Glutamatergic neuron (in vitro differentiated cells): ENCODE measurements around the gene KLHL33. TPM values are rescaled to one million over a fixed set of nuclear protein-coding genes. Genes with fewer than 3 reads are reported as not detected.
A peak's percentile ranks its signal among the peaks of the same experiment; 100 is the strongest.

ENCODE experiments used
- DNase-seq: peaks from one replicate; pipeline ENCODE4 v3.0.0; 2022
- H3K27ac Mint-ChIP-seq: one replicate; pipeline ENCODE4 v1.8.0; 2020; ENCODE audit warnings: mild to moderate bottlenecking, mixed read lengths, inconsistent platforms; ENCODE audit not compliant: unreplicated experiment
- H3K27me3 Mint-ChIP-seq: one replicate; pipeline ENCODE4 v1.8.0; 2020; ENCODE audit warnings: mild to moderate bottlenecking, moderate library complexity, mixed read lengths, inconsistent platforms; ENCODE audit not compliant: unreplicated experiment
- H3K36me3 Mint-ChIP-seq: one replicate; pipeline ENCODE4 v1.8.0; 2020; ENCODE audit warnings: mild to moderate bottlenecking, mixed read lengths, inconsistent platforms; ENCODE audit not compliant: unreplicated experiment
- H3K4me1 Mint-ChIP-seq: one replicate; pipeline ENCODE4 v1.8.0; 2020; ENCODE audit warnings: mild to moderate bottlenecking, low read depth, mixed read lengths, inconsistent platforms; ENCODE audit not compliant: unreplicated experiment
- H3K4me3 Mint-ChIP-seq: one replicate; pipeline ENCODE4 v1.8.0; 2020; ENCODE audit warnings: mild to moderate bottlenecking, mixed read lengths, inconsistent platforms; ENCODE audit not compliant: unreplicated experiment
- H3K9me3 Mint-ChIP-seq: one replicate; pipeline ENCODE4 v1.8.0; 2020; ENCODE audit warnings: mild to moderate bottlenecking, moderate library complexity, mixed read lengths, inconsistent platforms; ENCODE audit not compliant: unreplicated experiment
- total RNA-seq: library from RNA; stranded (reverse); fragmentation: NEBNext Ultra II Directional; extraction: Animal tissue kit (Norgen Biotek cat#: 25700); gene quantifications from one replicate; pipeline ENCODE4 v1.2.1, GENCODE V29; 2021; ENCODE audit not compliant: unreplicated experiment
- TF ChIP-seq, protein P1 (sequence below): fragments of 200-600 bp; sonication (generic); IDR thresholded peaks from one replicate; pipeline ENCODE4 v1.5.0; 2021; ENCODE audit not compliant: partially characterized antibody, unreplicated experiment

Gene KLHL33
- total RNA-seq, 1 donor from 2014 or later: 0.15 TPM

- H3K27me3 Mint-ChIP-seq: peaks cover 6% of the 10 kb centered on the region
- peak; percentile 34 for DNase-seq
These were observed 32.8 kb upstream of the KLHL33 start for GRCh38 chr14:20468764-20469241.

DNA sequence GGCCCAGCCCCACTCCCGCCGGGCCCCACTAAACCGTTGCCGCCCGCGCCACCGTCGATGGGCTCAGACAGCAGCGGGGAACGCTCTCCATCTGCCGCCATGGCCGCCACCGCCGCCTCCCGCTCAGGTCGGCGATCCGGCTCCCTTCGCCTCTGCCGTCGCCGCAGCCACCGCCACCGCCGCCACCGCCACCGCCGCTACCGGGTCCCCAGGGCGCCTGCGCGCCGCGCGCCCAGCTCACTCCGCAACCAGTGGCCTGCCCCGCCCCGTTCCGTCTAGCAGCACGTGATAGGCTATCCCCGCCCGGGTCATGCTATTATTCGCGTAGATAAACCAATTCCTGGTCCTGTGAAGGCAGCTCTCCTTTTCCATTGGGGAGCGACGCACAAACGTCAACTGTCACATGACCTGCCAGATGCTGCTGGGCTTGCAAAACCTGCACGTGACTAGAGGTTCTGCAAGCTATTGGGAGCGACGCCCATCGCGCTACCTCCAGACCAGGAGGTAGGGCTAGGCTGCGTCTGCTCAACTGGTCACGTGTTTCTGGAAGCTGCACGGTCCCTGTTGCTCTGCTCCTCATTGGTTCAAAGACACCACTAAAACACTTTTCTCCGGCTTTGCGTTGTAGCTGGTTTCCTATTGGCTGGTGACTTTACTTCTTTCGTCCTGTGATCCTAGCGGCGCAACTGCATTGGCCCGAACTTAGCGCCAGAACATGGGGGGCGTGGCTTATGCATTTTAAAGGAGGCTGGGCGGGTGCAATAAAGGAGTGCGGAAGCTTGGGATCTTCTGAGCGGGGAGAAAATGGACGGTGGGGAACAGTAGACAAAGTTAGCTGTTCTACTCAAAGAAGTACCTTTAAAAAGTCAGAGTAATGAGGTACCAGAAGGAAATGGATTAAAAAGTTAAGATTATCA, 25.5 kb upstream of the KLHL33 start, which contains the start of gene PIP4P1:
TSS of gene PIP4P1 (minus strand) at position 210 of the 917 bp plus-strand sequence. CDS start at position 101, 109 bp downstream.
- Mint-ChIP-seq H3K36me3 (no peaks in the 10 kb centered on the region), H3K27me3 (peaks cover 10% of the 10 kb centered on the region), H3K27ac (peak within 1 kb of the TSS; percentile 76), H3K4me1 (peaks cover 24% of the 10 kb centered on the region), H3K9me3 (peaks cover 13% of the 10 kb centered on the region), H3K4me3 (peak within 1 kb of the TSS; percentile 94)
- TF ChIP-seq, protein P1, sequence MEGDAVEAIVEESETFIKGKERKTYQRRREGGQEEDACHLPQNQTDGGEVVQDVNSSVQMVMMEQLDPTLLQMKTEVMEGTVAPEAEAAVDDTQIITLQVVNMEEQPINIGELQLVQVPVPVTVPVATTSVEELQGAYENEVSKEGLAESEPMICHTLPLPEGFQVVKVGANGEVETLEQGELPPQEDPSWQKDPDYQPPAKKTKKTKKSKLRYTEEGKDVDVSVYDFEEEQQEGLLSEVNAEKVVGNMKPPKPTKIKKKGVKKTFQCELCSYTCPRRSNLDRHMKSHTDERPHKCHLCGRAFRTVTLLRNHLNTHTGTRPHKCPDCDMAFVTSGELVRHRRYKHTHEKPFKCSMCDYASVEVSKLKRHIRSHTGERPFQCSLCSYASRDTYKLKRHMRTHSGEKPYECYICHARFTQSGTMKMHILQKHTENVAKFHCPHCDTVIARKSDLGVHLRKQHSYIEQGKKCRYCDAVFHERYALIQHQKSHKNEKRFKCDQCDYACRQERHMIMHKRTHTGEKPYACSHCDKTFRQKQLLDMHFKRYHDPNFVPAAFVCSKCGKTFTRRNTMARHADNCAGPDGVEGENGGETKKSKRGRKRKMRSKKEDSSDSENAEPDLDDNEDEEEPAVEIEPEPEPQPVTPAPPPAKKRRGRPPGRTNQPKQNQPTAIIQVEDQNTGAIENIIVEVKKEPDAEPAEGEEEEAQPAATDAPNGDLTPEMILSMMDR: no peak
- peak; percentile 97 for DNase-seq

More at GRCh38 chr14:20468764-20469241, 32.8 kb upstream of the KLHL33 start:
- Mint-ChIP-seq H3K27ac (peak overlapping the region; percentile 43), H3K4me3 (peak overlapping the region; percentile 91), H3K36me3 (no peaks in the 10 kb centered on the region), H3K9me3 (peaks cover 3% of the 10 kb centered on the region), H3K4me1 (peaks cover 8% of the 10 kb centered on the region)
- TF ChIP-seq, protein P1: no peak

GRCh38 chr14:20460458-20461224, 24.7 kb upstream of the KLHL33 start:
- H3K4me3 Mint-ChIP-seq: peak overlapping the region; percentile 94
- peaks cover 13% of the 10 kb centered on the region for H3K9me3 Mint-ChIP-seq
- H3K36me3 Mint-ChIP-seq: no peaks in the 10 kb centered on the region
- TF ChIP-seq, protein P1: no peak
- H3K27ac Mint-ChIP-seq: peak overlapping the region; percentile 63
- peak; percentile 48 for DNase-seq
- H3K4me1 Mint-ChIP-seq: peaks cover 24% of the 10 kb centered on the region
- peaks cover 10% of the 10 kb centered on the region for H3K27me3 Mint-ChIP-seq

DNA sequence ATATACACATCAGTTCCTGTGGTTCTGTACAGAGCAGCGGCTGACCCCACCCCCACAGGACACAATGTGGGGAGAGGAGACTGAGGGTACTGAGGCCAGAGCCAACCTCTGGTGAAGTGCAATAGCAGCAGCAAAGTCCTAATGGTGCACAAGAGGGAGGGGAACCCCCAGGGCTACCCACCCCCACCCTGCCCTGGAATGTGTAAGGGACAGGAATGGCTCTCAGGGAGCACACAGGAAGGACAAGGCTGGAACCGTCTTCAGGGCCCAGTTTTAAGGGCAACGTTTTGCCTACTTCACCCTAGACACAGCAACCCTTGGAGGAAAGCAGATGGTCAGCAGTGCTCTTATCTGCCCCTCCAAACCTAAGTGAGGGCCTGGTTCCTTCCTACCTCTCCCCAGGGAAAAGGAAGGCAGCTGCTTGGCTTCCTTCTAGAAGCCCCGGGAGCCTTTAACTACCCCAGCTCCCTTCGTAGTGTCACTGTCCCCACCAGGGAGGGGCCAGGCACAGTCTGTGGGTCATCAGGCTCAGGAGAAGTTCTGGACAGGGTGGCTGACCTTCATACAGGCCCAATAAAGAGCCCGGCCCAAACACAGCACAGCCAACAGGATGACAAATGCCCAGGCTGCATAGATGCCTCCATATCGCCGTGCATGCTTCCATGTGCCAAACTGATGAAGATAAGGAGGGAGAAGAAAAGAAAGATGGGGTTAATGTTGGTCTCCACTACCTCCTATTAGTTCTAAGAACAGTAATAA, 22.2 kb upstream of the KLHL33 start:
- Mint-ChIP-seq H3K9me3 (peaks cover 13% of the 10 kb centered on the region), H3K27ac (peak overlapping the region; percentile 62), H3K36me3 (no peaks in the 10 kb centered on the region), H3K27me3 (peaks cover 7% of the 10 kb centered on the region), H3K4me3 (peak overlapping the region; percentile 53), H3K4me1 (peaks cover 24% of the 10 kb centered on the region)
- TF ChIP-seq, protein P1: no peak
- no peak for DNase-seq
